Thoracic aorta (tissue), 2 donors: Measurements from ENCODE around the gene NOP58. TPM values are rescaled to one million over a fixed set of nuclear protein-coding genes. Genes with fewer than 3 reads are reported as not detected.

ENCODE experiments used
- ATAC-seq: fragments of 150-250 bp; one replicate; pipeline ENCODE4 v1.8.0; 2017; ENCODE audit warnings: low read depth; ENCODE audit not compliant: insufficient number of reproducible peaks, low FRiP score
- DNase-seq: peaks from one replicate; pipeline ENCODE4 v3.0.0-alpha.2; 2020; ENCODE audit warnings: low spot score
- H3K27ac ChIP-seq, 2 donors: fragments of 200-600 bp; sonication (generic); 1 replicate in 1 of 2; 2 replicates in 1 of 2; pipeline ENCODE4 v1.5.1; 2016; ENCODE audit warnings: mild to moderate bottlenecking in 2 of 2, moderate library complexity in 2 of 2
- H3K27me3 ChIP-seq: fragments of 200-600 bp; sonication (generic); replicated peaks from 2 replicates; pipeline ENCODE4 v1.6.0; 2016; ENCODE audit warnings: mild to moderate bottlenecking; ENCODE audit not compliant: insufficient read depth
- H3K36me3 ChIP-seq: fragments of 200-600 bp; sonication (generic); one replicate; pipeline ENCODE4 v1.5.1; 2016
- H3K4me1 ChIP-seq, 2 donors: fragments of 200-600 bp; sonication (generic); 1 replicate in 1 of 2; 2 replicates in 1 of 2; pipeline versions ENCODE4 v1.5.1 to v1.6.0; 2016; ENCODE audit warnings: low read depth in 2 of 2, mild to moderate bottlenecking in 1 of 2; ENCODE audit not compliant: control insufficient read depth in 1 of 2
- H3K4me3 ChIP-seq: fragments of 200-600 bp; sonication (generic); 2 replicates; pipeline ENCODE4 v1.5.1; 2016; ENCODE audit warnings: mild to moderate bottlenecking
- H3K9me3 ChIP-seq: fragments of 200-600 bp; sonication (generic); 2 replicates; pipeline ENCODE4 v1.5.1; 2016
- total RNA-seq, 2 donors: library from RNA; depleted of rRNA; stranded (reverse); fragments of >200 nt; gene quantifications; one replicate each; pipeline versions ENCODE4 v1.1.0 to v1.2.3, GENCODE V29; 2016
- TF ChIP-seq, protein P1 (sequence below): fragments of 200-600 bp; sonication (generic); IDR thresholded peaks from one replicate; pipeline ENCODE4 v1.5.1; 2019; ENCODE audit warnings: antibody characterized with exemption

The NOP58 gene
- total RNA-seq, 2 donors from 2014 or later = 77.3 to 161 TPM

DNA sequence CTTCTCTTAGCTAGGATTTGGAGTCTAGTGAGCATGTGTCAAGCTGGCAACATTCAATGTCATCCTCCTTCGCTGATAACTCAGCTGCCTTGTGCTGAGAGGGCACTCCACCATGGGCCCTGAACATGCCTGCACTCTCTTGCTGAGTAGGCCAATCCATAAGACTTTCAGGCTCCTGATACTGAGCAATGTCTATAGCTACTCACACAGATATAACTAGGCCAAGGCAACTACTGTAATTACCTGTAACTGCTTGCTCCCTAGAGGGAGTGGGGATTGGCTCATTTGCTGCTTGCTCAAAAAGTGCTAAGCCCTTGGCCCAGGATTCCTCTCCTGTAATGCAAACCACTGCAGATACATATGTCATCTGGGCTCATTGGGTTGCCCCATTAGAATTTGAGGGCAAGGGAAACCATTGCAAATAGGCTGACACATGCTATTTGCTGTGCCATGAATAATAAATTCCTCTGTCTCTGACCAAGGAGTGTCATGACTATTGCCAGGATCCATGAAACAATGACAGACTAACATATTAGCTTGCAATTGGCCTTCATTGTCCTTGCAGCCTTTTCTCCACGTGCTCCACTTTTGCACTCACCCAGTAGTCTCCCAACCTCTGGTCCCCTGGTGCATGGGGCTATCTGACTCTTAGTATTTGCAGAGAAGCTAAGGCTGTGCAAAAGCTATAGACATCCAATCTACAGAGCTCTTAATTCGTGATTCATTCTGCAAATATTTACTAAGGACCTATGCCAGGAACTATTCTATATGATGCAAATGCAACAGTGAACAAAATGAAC is 73.7 kb downstream of the NOP58 start:
- H3K4me1 ChIP-seq = no peaks in the 10 kb centered on the region
- H3K9me3 ChIP-seq = no peaks in the 10 kb centered on the region
- TF ChIP-seq, protein P1, sequence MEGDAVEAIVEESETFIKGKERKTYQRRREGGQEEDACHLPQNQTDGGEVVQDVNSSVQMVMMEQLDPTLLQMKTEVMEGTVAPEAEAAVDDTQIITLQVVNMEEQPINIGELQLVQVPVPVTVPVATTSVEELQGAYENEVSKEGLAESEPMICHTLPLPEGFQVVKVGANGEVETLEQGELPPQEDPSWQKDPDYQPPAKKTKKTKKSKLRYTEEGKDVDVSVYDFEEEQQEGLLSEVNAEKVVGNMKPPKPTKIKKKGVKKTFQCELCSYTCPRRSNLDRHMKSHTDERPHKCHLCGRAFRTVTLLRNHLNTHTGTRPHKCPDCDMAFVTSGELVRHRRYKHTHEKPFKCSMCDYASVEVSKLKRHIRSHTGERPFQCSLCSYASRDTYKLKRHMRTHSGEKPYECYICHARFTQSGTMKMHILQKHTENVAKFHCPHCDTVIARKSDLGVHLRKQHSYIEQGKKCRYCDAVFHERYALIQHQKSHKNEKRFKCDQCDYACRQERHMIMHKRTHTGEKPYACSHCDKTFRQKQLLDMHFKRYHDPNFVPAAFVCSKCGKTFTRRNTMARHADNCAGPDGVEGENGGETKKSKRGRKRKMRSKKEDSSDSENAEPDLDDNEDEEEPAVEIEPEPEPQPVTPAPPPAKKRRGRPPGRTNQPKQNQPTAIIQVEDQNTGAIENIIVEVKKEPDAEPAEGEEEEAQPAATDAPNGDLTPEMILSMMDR = no peak
- no peaks in the 10 kb centered on the region for H3K27me3 ChIP-seq
- no peak for ATAC-seq
- H3K27ac ChIP-seq = no peak overlapping the region
- no peaks in the 10 kb centered on the region for H3K36me3 ChIP-seq
- H3K4me3 ChIP-seq = no peak overlapping the region
- no peak for DNase-seq

DNA sequence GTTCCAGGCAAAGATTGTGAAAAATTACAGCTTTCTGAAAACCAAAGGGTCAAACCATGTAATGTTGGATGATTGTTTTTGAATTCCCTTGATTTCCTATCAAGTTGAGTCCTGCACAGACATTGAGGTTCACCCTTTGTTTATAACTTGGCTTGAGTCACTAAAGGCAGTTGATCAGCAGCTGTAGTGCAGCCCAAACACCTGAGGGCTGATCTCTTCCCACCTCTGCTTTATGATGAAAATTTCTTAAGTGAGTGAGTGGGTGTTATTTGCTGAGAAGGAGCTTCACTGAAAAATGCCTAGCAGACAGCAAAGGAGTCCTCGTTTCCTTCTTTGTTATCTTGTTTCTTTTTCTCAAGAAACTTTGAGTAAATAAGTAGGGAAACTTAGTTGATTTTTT is 78.6 kb downstream of the NOP58 start:
- Histone ChIP-seq H3K9me3 (no peaks in the 10 kb centered on the region), H3K36me3 (no peaks in the 10 kb centered on the region), H3K4me1 (no peaks in the 10 kb centered on the region), H3K27me3 (no peaks in the 10 kb centered on the region), H3K27ac (no peak overlapping the region), H3K4me3 (no peak overlapping the region)
- no peak for DNase-seq
- TF ChIP-seq, protein P1 = no peak
- no peak for ATAC-seq

DNA sequence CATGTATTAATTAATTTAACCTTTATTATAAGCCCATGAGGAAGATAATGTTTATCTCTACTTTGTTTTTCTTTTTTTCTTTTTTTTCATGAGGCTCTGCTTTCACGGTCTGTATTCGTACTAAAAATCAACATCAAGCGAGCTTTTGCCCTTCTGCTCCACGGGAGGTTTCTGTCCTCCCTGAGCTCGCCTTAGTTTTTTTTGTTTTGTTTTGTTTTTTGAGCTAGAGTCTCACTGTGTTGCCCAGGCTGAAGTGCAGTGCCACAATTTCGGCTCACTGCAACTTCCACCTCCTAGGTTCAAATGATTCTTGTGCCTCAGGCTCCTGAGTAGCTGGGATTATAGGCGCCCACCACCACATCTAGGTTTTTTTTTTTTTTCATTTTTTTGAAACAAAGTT is 80.6 kb downstream of the NOP58 start:
- DNase-seq (no peak), ATAC-seq (no peak)
- no peaks in the 10 kb centered on the region for H3K4me1 ChIP-seq
- no peaks in the 10 kb centered on the region for H3K9me3 ChIP-seq
- H3K27ac ChIP-seq = no peak overlapping the region
- no peaks in the 10 kb centered on the region for H3K27me3 ChIP-seq
- no peaks in the 10 kb centered on the region for H3K36me3 ChIP-seq
- TF ChIP-seq, protein P1 = no peak
- H3K4me3 ChIP-seq = no peak overlapping the region

Other genes starting within 250 kb of the NOP58 start
- 10 to 100 TPM; 14.0 to 14.4 TPM for gene FZD7, start 231.9 kb upstream of the NOP58 start, total RNA-seq
- not detected for gene KIAA2012, start 192.5 kb upstream of the NOP58 start, total RNA-seq
- gene SUMO1, start 27.2 kb upstream of the NOP58 start, total RNA-seq = 10 to 100 TPM; 36.8 to 55.2 TPM
- 100 to 1,000 TPM in 1 of 2 donors, 10 to 100 TPM in 1; 65.9 to 111 TPM for gene BMPR2, start 110.6 kb downstream of the NOP58 start, total RNA-seq